Retinal pigment epithelial cell (primary cell): ENCODE results near the gene ERVV-1.
"Not testable (repeated sequence)": the region's sequence is repeated elsewhere in the genome, so short reads cannot be mapped to it uniquely, and the experiment has no call there.

Source experiments
- DNase-seq: peaks from one replicate; pipeline ENCODE4 v3.0.0-alpha.2; 2010; ENCODE audit warnings: low read depth
- H3K4me3 ChIP-seq: 2 replicates; pipeline ENCODE4 v1.5.1; 2011; ENCODE audit warnings: mild to moderate bottlenecking, low read length, control low read depth, moderate library complexity
- CTCF ChIP-seq: conservative IDR thresholded peaks from 2 replicates; pipeline ENCODE4 v1.5.1; 2011; ENCODE audit warnings: low read depth, low read length, control low read depth, inconsistent platforms

Gene ERVV-1

DNA sequence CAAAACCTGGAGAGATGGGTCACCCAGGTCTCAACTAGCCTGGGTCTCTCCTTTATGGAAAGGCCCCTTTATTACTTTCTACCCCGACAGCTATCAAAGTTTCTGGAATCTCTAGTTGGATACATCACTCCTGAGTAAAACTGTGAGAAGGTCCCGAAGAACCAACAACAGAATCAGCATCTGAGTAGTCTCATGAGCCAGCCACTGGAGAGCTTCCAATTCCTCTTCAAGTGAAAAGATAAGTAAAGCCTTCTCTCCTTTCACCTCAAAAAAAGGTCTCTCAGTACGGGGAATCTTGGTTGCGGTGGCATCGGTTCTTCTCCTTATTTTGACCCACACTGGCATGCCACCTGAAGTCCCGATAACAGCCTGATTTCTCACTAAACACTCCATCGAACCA is at the start of gene ERVV-1:
Gene ERVV-1 (plus strand): TSS at position 301 of the 400 bp plus-strand sequence. CDS start 170 bp downstream, outside the sequence.
- DNase-seq = no peak
- no peak for TF ChIP-seq CTCF
- H3K4me3 ChIP-seq = no peak within 1 kb of the TSS

GRCh38 chr19:52967772-52968171 is 45.9 kb upstream of the ERVV-1 start:
- no peak for TF ChIP-seq CTCF
- DNase-seq = no peak
- H3K4me3 ChIP-seq = no peak overlapping the region

- no peak for DNase-seq
- no peak overlapping the region for H3K4me3 ChIP-seq
- TF ChIP-seq CTCF = no peak
Observed at GRCh38 chr19:52981329-52981728, 32.4 kb upstream of the ERVV-1 start.

GRCh38 chr19:52983167-52983566 is 30.6 kb upstream of the ERVV-1 start:
- not testable (repeated sequence) for H3K4me3 ChIP-seq, DNase-seq

GRCh38 chr19:52987221-52987620 is 26.5 kb upstream of the ERVV-1 start:
- no peak for TF ChIP-seq CTCF
- H3K4me3 ChIP-seq = no peak overlapping the region
- no peak for DNase-seq

DNA sequence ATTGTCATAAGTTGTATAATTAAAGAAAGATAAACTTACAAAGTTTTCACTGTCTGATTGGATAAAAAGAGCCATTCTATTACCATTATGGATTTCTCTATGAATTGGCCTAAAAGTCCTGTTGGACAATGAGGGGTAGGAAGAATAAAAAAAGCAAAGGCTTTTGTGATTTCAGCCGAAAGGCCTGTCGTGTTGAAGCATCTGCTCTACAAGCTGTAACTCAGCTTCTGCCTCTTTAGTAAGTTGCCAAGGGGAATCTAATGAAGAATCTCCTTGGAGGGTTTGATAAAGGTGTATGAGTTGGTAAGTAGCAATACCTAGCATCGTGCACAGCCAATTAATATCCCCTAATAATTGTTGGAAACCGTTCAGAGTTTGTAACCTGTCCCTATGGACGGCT is 25.2 kb upstream of the ERVV-1 start:
- H3K4me3 ChIP-seq = no peak overlapping the region
- no peak for DNase-seq
- TF ChIP-seq CTCF = no peak

DNA sequence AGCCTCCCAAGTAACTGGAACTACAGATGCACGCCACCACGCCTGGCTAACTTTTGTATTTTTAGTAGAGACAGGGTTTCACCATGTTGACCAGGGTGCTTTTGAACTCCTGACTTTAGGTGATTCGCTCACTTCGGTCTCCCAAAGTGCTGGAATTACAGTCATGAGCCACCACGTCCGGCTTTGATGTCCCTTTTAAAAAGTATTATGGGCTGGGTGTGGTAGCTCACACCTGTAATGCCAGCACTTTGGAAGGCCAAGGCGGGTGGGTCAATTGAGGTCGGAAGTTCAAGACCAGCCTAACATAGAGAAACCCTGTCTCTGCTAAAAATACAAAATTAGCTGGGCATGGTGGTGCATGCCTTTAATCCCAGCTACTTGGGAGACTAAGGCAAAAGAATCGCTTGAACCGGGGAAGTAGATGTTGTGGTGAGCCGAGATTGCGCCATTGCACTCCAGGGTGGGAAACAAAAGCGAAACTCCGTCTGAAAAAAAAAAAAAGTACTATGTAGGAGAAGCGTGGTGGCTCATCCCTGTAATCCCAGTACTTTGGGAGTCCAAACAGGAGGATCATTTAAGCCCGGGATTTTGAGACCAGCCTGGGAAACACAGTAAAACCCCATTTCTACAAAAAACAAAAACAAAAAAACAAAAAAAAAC is 22.8 kb upstream of the ERVV-1 start:
- H3K4me3 ChIP-seq = no peak overlapping the region
- DNase-seq = no peak
- no peak for TF ChIP-seq CTCF
